Glomerular visceral epithelial cell (primary cell): ENCODE measurements around the gene PLA2G6.
"Not testable (repeated sequence)": the region's sequence is repeated elsewhere in the genome, so short reads cannot be mapped to it uniquely, and the experiment has no call there.

Experiments
- DNase-seq: peaks from one replicate; pipeline ENCODE4 v3.0.0-alpha.2; 2016; ENCODE audit errors: extremely low spot score

The PLA2G6 gene

GRCh38 chr22:38169116-38169515, 12.5 kb downstream of the PLA2G6 start:
- no peak for DNase-seq

GRCh38 chr22:38167988-38168407, 13.6 kb downstream of the PLA2G6 start:
- DNase-seq, result no peak

GRCh38 chr22:38165922-38166593, 15.6 kb downstream of the PLA2G6 start:
- no peak for DNase-seq

GRCh38 chr22:38164551-38164918, 17.1 kb downstream of the PLA2G6 start:
- no peak for DNase-seq

GRCh38 chr22:38163844-38164550, 17.6 kb downstream of the PLA2G6 start:
- DNase-seq, result no peak

GRCh38 chr22:38162881-38163843, 18.5 kb downstream of the PLA2G6 start:
- DNase-seq, result no peak

- no peak for DNase-seq
These were observed 25.9 kb downstream of the PLA2G6 start for GRCh38 chr22:38155703-38156102.

GRCh38 chr22:38154563-38154915, 27.1 kb downstream of the PLA2G6 start:
- not testable (repeated sequence) for DNase-seq

GRCh38 chr22:38153821-38154562, 27.6 kb downstream of the PLA2G6 start:
- no peak for DNase-seq

- no peak for DNase-seq
These were observed 30.5 kb downstream of the PLA2G6 start for GRCh38 chr22:38151126-38151500.

- DNase-seq, result peak; percentile 61
These were observed 33.4 kb downstream of the PLA2G6 start for GRCh38 chr22:38148245-38148644.

GRCh38 chr22:38146166-38146565, 35.5 kb downstream of the PLA2G6 start:
- DNase-seq, result not testable (repeated sequence)

- peak; percentile 16 for DNase-seq
These were observed 37.6 kb downstream of the PLA2G6 start for GRCh38 chr22:38144025-38144405.

- no peak for DNase-seq
These were observed 39.0 kb downstream of the PLA2G6 start for GRCh38 chr22:38142606-38143005.

- DNase-seq, result no peak
These were observed 40.2 kb downstream of the PLA2G6 start for GRCh38 chr22:38141217-38141973.

GRCh38 chr22:38139901-38140300, 41.7 kb downstream of the PLA2G6 start:
- no peak for DNase-seq

GRCh38 chr22:38138961-38139360, 42.7 kb downstream of the PLA2G6 start:
- no peak for DNase-seq

- DNase-seq, result no peak
These were observed 43.5 kb downstream of the PLA2G6 start for GRCh38 chr22:38137876-38138687.

- DNase-seq, result no peak
These were observed 45.0 kb downstream of the PLA2G6 start for GRCh38 chr22:38136607-38137006.

GRCh38 chr22:38135133-38135706, 46.4 kb downstream of the PLA2G6 start:
- DNase-seq, result peak; percentile 76
